IgD-negative memory B cell (primary cell): ENCODE results near the gene NOM1. TPM values are rescaled to one million over a fixed set of nuclear protein-coding genes. Genes with fewer than 3 reads are reported as not detected.

ENCODE experiments used
- H3K27ac Mint-ChIP-seq, 3 donors: one replicate each; pipeline ENCODE4 v1.8.0; 2020 to 2022; ENCODE audit warnings: mild to moderate bottlenecking in 3 of 3, mixed read lengths in 3 of 3, moderate library complexity in 1 of 3
- H3K27me3 Mint-ChIP-seq: one replicate; pipeline ENCODE4 v1.8.0; 2021; ENCODE audit warnings: mixed read lengths
- H3K36me3 Mint-ChIP-seq: one replicate; pipeline ENCODE4 v1.8.0; 2020; ENCODE audit warnings: mild to moderate bottlenecking, mixed read lengths
- H3K4me1 Mint-ChIP-seq, 3 donors: one replicate each; pipeline ENCODE4 v1.8.0; 2020 to 2022; ENCODE audit warnings: mixed read lengths in 3 of 3, mild to moderate bottlenecking in 1 of 3
- H3K4me3 Mint-ChIP-seq, 4 donors: one replicate each; pipeline ENCODE4 v1.8.0; 2020 to 2022; ENCODE audit warnings: mild to moderate bottlenecking in 4 of 4, mixed read lengths in 4 of 4, moderate library complexity in 3 of 4
- H3K9me3 Mint-ChIP-seq, 3 donors: one replicate each; pipeline ENCODE4 v1.8.0; 2020 to 2021; ENCODE audit warnings: mixed read lengths in 3 of 3, mild to moderate bottlenecking in 1 of 3
- polyA plus RNA-seq: library from polyadenylated mRNA; unstranded; fragments of 300-500 nt; fragmentation: Illumina TruSeq; gene quantifications from one replicate; pipeline ENCODE4 v1.2.3, GENCODE V29; 2021

The NOM1 gene
- polyA plus RNA-seq, 1 donor from 2014 or later, result 9.4 TPM

- peak overlapping the region in 2 of 3 donors; percentile 48 to 88 for H3K27ac Mint-ChIP-seq
- H3K9me3 Mint-ChIP-seq, result no peaks in the 10 kb centered on the region
- peak overlapping the region; percentile 41 to 90 (median 76) for H3K4me3 Mint-ChIP-seq
- H3K27me3 Mint-ChIP-seq, result peaks cover 73% of the 10 kb centered on the region
- peaks cover 3 to 14% (median 5%) of the 10 kb centered on the region in 3 donors for H3K4me1 Mint-ChIP-seq
- no peaks in the 10 kb centered on the region for H3K36me3 Mint-ChIP-seq
These were observed 62.0 kb downstream of the NOM1 start for GRCh38 chr7:157011333-157012112.

DNA sequence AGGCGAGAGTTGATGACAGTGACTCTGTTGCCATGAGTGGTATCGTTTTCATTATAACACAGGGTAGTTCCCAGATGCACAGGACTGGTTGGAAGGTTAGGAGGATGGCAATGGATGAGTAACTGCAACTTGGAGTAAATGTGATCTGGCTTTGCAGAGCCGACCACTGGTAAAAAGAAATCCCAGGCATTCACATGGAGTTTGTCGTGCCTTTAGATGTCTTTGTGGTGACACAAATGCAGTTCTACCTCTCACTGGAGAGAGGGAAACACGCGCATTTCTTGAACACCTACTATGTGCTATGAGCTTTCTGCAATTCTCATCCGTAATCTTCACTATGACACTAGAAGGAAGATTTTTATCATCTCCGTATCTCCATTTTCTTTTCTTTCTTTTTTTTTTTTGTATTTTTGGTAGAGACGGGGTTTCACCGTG, 62.6 kb downstream of the NOM1 start:
- Mint-ChIP-seq H3K27ac (peak overlapping the region in 1 of 3 donors; percentile 48), H3K4me1 (peaks cover 3 to 16% (median 5%) of the 10 kb centered on the region in 3 donors), H3K9me3 (no peaks in the 10 kb centered on the region), H3K36me3 (no peaks in the 10 kb centered on the region), H3K4me3 (peak overlapping the region in 2 of 4 donors; percentile 41 to 57), H3K27me3 (peaks cover 76% of the 10 kb centered on the region)

DNA sequence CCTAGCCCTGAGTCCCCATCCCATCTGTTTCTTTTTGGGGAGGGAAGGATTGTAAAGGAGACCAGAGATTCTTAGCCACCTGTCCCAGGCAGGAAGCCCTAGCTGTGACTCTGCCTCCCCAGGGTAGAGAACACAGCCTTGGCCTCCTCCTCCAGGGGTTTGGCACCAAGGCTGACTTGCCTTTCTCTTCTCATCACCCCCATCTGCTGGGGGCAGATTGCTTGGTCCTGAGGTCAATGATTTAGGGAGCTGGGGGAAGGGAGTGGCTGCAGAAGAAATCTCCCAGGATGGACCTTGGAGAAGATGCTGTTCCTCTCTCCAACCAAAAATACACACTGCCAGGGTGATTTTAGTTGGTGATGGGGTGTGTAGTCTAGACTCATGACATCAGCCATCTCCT, 63.6 kb downstream of the NOM1 start:
- Mint-ChIP-seq H3K9me3 (no peaks in the 10 kb centered on the region), H3K36me3 (no peaks in the 10 kb centered on the region), H3K4me3 (peak overlapping the region in 1 of 4 donors; percentile 57), H3K4me1 (peaks cover 3 to 16% (median 5%) of the 10 kb centered on the region in 3 donors), H3K27me3 (peaks cover 71% of the 10 kb centered on the region), H3K27ac (peak overlapping the region in 1 of 3 donors; percentile 63)

GRCh38 chr7:157013602-157014549, 64.4 kb downstream of the NOM1 start:
- H3K27ac Mint-ChIP-seq, result peak overlapping the region in 1 of 3 donors; percentile 63
- peaks cover 70% of the 10 kb centered on the region for H3K27me3 Mint-ChIP-seq
- peaks cover 7 to 16% (median 8%) of the 10 kb centered on the region in 3 donors for H3K4me1 Mint-ChIP-seq
- peak overlapping the region in 1 of 4 donors; percentile 57 for H3K4me3 Mint-ChIP-seq
- no peaks in the 10 kb centered on the region for H3K9me3 Mint-ChIP-seq
- no peaks in the 10 kb centered on the region for H3K36me3 Mint-ChIP-seq

GRCh38 chr7:157014635-157015555, 65.4 kb downstream of the NOM1 start:
- H3K27me3 Mint-ChIP-seq, result peaks cover 68% of the 10 kb centered on the region
- no peak overlapping the region for H3K27ac Mint-ChIP-seq
- peak overlapping the region in 1 of 4 donors; percentile 53 for H3K4me3 Mint-ChIP-seq
- H3K36me3 Mint-ChIP-seq, result no peaks in the 10 kb centered on the region
- H3K9me3 Mint-ChIP-seq, result no peaks in the 10 kb centered on the region
- H3K4me1 Mint-ChIP-seq, result peaks cover 8 to 16% (median 9%) of the 10 kb centered on the region in 3 donors

GRCh38 chr7:157016024-157016351, 66.5 kb downstream of the NOM1 start:
- H3K9me3 Mint-ChIP-seq, result no peaks in the 10 kb centered on the region
- peak overlapping the region in 2 of 4 donors; percentile 54 to 84 for H3K4me3 Mint-ChIP-seq
- H3K36me3 Mint-ChIP-seq, result no peaks in the 10 kb centered on the region
- peaks cover 68% of the 10 kb centered on the region for H3K27me3 Mint-ChIP-seq
- H3K4me1 Mint-ChIP-seq, result peaks cover 9 to 16% (median 13%) of the 10 kb centered on the region in 3 donors
- H3K27ac Mint-ChIP-seq, result peak overlapping the region in 1 of 3 donors; percentile 85

GRCh38 chr7:157016352-157017041, 67.0 kb downstream of the NOM1 start:
- peaks cover 64% of the 10 kb centered on the region for H3K27me3 Mint-ChIP-seq
- no peaks in the 10 kb centered on the region for H3K36me3 Mint-ChIP-seq
- H3K27ac Mint-ChIP-seq, result peak overlapping the region in 1 of 3 donors; percentile 85
- no peaks in the 10 kb centered on the region for H3K9me3 Mint-ChIP-seq
- H3K4me3 Mint-ChIP-seq, result peak overlapping the region; percentile 48 to 84 (median 64)
- H3K4me1 Mint-ChIP-seq, result peaks cover 9 to 14% (median 13%) of the 10 kb centered on the region in 3 donors

DNA sequence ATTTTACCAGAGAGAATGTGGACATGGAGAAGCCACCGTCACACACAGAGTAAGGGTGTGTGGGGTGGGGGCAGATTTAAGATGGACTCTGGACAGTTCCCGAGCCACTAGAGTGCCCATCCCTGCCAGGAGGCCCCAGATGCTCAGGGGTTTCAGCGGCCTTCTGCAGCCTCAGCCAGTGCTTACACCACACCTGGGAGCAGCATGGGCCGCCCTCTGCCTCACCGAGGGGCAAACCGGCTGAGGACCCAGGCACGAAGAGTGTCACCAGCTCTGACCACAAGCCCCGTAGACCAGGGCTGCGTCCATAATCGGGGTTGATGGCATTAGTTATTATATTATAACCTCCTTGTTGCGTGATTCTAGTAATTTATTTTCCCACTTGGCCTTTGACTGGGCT, 67.6 kb downstream of the NOM1 start:
- Mint-ChIP-seq H3K9me3 (no peaks in the 10 kb centered on the region), H3K4me1 (peaks cover 9 to 13% (median 9%) of the 10 kb centered on the region in 3 donors), H3K27ac (peak overlapping the region; percentile 80 to 85 (median 81)), H3K36me3 (no peaks in the 10 kb centered on the region), H3K4me3 (no peak overlapping the region), H3K27me3 (peaks cover 62% of the 10 kb centered on the region)

- Mint-ChIP-seq H3K27me3 (peaks cover 62% of the 10 kb centered on the region), H3K4me1 (peaks cover 9 to 13% (median 11%) of the 10 kb centered on the region in 3 donors), H3K4me3 (no peak overlapping the region), H3K27ac (peak overlapping the region in 2 of 3 donors; percentile 80 to 81), H3K36me3 (no peaks in the 10 kb centered on the region), H3K9me3 (no peaks in the 10 kb centered on the region)
These were observed 68.3 kb downstream of the NOM1 start for GRCh38 chr7:157017603-157018327.

- H3K36me3 Mint-ChIP-seq, result no peaks in the 10 kb centered on the region
- H3K9me3 Mint-ChIP-seq, result no peaks in the 10 kb centered on the region
- peak overlapping the region in 2 of 3 donors; percentile 67 to 83 for H3K27ac Mint-ChIP-seq
- peaks cover 9 to 13% (median 12%) of the 10 kb centered on the region in 3 donors for H3K4me1 Mint-ChIP-seq
- H3K4me3 Mint-ChIP-seq, result peak overlapping the region in 2 of 4 donors; percentile 61 to 74
- peaks cover 63% of the 10 kb centered on the region for H3K27me3 Mint-ChIP-seq
These were observed 69.0 kb downstream of the NOM1 start for GRCh38 chr7:157018328-157018996.

- Mint-ChIP-seq H3K4me1 (peaks cover 9 to 13% (median 12%) of the 10 kb centered on the region in 3 donors), H3K9me3 (no peaks in the 10 kb centered on the region), H3K4me3 (peak overlapping the region in 2 of 4 donors; percentile 61 to 75), H3K36me3 (no peaks in the 10 kb centered on the region), H3K27me3 (peaks cover 63% of the 10 kb centered on the region), H3K27ac (peak overlapping the region in 2 of 3 donors; percentile 23 to 83)
These were observed 69.6 kb downstream of the NOM1 start for GRCh38 chr7:157018997-157019608.

- Mint-ChIP-seq H3K27me3 (peaks cover 62% of the 10 kb centered on the region), H3K4me3 (peak overlapping the region in 1 of 4 donors; percentile 27), H3K9me3 (no peaks in the 10 kb centered on the region), H3K27ac (peak overlapping the region in 2 of 3 donors; percentile 39 to 73), H3K36me3 (no peaks in the 10 kb centered on the region), H3K4me1 (peaks cover 9 to 13% (median 11%) of the 10 kb centered on the region in 3 donors)
These were observed 70.4 kb downstream of the NOM1 start for GRCh38 chr7:157019718-157020451.
